HG02610 (cell line): ENCODE results near the gene KLRF1.
"Not testable (repeated sequence)": the region's sequence is repeated elsewhere in the genome, so short reads cannot be mapped to it uniquely, and the experiment has no call there.

Experiments
- ATAC-seq: cut with Tn5 transposase; IDR thresholded peaks from one replicate; pipeline ENCODE4 v1.9.1; 2021; ENCODE audit warnings: mild to moderate bottlenecking, moderate library complexity; ENCODE audit not compliant: unreplicated experiment

KLRF1 gene

DNA sequence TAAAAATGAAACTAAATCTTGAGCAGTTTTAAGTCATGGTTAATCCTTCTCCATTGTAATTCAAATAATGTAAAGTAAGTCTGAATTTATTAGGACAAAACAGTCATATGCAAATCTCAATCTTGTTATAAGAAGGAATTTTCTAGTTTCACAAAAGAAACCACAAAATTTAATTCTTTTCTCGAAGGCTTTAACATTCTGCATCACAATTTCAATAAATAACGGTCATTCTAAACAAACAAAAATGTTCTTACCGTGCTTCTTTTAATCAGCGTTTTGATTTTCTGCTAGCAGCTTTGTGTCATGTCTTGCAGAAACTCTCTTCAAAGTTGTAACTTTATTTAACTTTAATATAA, 41.6 kb downstream of the KLRF1 start:
- ATAC-seq, result no peak

DNA sequence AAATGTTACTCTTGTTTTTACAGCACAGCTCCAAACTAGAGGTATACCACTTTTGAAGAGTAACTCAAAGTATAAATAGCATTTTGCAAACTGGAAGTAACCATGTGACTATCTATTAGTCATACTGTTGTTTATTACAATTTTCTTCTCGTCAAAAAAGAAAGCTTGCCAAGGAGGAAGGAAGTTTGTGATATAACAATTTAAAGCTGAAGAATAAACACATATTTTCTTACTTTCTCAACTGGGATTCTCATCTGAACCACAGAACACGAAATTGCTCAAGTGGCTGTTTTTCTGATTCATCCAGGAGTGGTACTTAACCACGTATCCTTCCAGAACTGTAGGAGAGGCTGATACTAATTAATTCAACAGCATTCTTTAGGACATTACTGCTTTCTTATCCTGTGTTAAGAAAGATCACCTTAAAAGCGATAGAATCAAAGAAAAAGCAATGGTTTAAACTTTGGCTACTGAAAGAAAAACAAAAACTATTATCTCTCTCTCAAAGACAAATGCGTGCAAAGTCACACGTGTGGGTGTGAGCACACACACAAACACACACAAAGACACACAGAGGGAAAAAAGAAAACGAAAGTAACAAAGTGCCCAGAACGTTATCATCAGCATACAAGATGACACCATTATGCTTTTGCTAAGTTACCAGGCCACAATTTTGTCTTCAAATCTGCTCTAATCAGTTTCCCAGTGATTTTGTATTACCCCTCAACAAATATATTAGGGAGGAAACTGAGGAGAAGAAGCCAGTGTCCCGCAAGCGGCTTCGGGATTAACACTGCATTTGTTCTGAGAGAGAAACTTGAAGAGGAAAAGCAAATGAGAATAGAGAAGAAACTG, 42.3 kb downstream of the KLRF1 start, which contains the start of gene CLEC2B:
TSS of gene CLEC2B (minus strand) at position 48 of the 855 bp plus-strand sequence.
- ATAC-seq, result peak; percentile 49

DNA sequence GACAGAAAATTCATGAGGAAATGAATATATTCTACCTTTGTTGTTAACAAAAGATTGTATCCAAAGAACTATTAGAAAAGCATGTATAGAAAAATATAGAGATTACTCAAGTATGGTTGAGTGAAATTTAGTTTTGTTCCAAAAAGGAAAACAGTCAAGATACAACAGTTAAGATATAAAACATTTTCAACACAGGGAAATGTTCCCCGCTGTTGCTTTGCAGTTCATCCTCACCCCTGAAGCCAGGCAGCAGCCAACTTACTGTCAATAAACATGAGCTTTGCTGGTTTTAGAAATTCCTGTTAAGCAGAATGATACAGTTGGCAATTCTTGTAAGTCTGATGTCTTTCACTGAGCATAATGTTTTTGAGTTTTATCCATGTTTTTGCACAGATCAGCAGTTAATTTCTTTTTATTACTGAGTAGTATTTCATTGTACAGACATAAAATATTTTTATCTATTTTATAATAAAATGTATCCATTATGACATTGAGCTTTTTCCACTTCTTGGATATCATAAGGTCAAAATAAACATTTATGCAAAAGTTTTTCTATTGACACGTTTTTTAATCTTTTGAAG, 43.1 kb downstream of the KLRF1 start:
- no peak for ATAC-seq

DNA sequence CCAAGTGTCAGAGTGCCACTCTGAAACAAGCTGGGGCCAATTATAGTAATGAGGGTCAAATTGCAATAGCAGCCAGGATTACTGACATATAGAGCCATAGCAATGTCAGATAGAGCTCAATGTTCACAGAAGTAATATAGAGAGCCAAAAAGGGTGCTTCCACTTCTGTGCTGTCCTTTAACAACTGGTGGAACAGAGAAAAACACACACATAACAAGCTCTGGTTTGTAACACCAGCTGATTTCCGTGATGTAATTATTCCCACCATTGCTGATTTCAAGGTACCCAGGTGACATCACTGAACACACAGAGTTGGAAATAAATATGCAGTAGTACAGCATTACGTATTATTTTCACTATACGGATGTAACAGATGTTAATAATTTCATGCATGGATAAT, 44.9 kb downstream of the KLRF1 start:
- ATAC-seq, result no peak

DNA sequence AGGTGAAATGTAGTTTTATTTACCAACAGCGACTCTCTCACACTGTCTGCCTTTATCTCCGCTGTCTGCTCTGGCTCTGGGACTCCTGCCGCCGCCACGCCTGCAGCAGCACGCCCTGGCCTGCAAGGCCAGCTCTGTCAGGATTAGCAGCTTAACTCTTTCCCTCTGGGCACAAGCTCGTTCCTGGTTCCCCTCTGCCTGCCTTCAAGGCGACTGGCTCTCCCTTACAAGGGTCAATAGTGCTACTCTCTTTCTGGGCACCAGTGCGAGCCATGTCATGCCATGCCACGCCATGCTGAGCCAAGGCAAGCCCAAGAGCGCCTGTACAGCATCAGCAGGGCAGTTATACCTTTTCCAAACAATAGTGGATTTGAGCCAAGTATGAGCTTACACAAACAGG, 45.5 kb downstream of the KLRF1 start:
- ATAC-seq, result no peak

DNA sequence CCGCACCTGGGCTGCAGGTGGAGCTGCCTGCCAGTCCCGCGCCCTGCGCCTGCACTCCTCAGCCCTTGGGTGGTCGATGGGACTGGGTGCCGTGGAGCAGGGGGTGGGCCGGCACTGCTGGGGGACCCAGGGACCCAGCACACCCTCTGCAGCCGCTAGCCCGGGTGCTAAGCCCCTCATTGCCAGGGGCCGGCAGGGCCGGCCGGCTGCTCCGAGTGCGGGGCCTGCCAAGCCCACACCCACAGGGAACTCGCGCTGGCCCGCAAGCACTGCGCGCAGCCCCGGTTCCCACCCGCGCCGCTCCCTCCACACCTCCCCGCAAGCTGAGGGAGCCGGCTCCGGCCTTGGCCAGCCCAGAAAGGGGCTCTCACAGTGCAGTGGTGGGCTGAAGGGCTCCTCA, 48.8 kb downstream of the KLRF1 start:
- ATAC-seq, result not testable (repeated sequence)

DNA sequence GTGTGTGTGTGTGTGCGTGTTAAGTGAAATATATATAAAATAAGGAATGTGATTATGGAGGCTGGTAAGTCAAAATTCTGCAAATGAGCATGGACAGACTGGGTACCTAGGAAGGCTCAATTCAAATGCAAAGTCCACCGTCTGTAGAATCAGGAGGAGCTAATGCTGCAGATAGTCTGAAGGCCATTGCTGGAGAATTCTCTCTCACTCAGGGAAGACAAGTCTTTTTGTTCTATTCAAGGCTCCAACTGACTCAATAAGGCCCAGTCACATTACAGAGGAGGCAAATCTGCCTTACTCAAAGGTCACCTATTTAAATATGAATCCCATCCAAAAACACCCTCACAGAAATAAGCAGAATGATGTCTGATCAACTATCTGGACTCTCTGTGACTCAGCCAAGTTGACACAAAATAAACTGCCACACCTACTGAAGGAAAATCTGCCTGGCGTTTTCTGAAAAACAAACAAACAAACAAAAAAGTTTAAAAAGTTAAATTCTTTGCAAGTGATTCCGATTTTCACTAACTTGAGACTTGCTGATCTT, 53.3 kb downstream of the KLRF1 start:
- ATAC-seq, result no peak

DNA sequence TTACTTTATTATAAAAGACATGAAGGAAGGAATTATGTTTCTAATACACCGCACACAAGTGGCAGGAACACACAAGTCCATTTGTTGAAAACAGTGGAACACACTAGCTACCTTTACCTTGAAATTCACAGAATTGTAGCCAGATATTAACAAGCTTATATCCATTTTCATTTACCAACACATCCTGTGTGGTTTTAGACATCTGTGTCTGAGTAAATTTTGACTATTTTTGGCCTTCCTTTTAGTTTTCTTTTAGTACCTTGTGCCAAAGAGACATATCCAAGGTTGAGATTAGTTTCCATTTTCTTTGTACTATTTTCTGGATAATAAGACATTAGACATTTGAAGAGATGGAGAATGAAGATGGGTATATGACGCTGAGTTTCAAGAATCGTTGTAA, 54.0 kb downstream of the KLRF1 start, which contains the start of gene KLRF2:
TSS of gene KLRF2 (plus strand) at position 244 of the 400 bp plus-strand sequence. CDS start at position 351, 107 bp downstream.
- no peak for ATAC-seq

DNA sequence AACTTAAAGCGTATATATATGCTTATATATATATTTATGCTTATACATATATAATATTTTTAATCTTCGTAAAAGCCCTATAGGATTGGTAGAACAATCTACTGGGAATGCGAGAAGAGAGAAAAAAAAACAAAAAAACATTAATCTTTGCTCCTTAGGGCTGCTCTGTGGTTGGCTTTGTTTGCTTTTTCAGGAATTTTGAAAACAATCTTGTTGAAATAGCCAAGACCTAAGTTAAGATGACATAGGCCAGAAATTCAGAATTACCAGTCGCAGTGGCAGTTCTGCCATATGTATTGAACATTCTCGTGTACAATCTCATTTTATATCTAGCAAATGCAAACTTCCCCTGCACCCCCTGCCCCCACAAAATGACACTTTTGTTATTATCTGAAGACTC, 54.7 kb downstream of the KLRF1 start:
- no peak for ATAC-seq

DNA sequence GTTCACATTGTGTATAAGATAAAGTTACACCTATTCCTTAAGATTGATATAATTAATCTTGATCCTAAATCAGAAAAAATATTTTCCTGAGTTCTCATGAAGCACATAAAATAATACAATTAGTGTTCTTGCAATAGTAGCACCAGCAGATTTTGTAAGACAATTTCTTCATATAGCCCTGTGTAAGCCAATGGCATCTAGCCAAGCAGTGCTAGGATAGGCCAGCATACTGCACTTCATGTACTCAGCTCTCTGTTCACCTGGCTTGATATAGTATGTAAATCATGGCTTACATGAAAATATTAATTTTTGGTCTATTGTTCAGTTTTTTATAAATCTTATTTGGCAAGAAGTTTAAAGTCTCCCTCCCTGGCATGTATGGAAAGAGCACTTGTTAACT, 55.9 kb downstream of the KLRF1 start:
- no peak for ATAC-seq

DNA sequence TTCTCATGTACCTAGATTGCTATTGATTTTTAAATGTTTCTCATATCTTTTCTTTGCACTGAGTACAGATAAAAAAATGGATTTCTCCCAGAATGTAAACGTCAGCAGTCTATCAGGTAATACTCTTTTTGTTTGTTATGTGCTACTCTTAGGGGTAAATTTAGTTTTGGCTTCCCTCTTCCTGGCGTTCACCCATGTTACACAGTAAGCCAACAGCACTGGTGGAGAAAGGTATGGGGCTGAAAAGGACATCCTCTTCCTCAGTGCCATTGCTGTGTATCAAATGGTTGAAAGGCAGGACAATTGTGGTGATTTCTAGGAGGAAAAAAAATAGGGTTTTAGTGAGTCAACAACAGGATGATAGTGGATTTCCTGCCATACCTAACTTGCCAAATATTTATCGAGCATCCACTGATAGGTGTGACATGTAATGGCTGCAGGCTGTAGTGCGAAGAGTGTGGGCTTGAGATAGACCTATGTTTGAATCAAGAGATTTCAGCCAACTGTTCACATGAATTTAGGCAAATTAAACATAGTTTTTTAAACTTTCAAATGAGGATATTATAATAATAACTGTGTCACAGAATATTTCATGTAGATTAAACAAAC, 61.5 kb downstream of the KLRF1 start:
- ATAC-seq, result no peak
